ENCODE data around the gene SLC44A4.
"Not testable (repeated sequence)": the region's sequence is repeated elsewhere in the genome, so short reads cannot be mapped to it uniquely, and the experiment has no call there.

SLC44A4 gene

DNA sequence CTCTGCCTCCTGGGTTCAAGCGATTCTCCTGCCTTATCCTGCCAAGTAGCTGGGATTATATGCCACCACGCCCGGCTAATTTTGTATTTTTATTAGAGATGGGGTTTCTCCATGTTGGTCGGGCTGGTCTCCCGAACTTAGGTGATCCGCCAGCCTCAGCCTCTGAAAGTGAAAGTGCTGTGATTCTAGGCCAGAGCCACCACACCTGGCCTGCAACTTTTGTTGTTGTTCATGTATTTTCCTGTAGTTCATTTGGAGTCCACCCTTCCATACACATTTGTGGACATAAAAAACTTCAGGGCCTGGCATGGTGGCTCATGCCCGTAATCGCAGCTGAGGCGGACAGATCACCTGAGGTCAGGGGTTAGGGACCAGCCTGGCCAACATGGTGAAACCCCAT lies 36.7 kb downstream of the SLC44A4 start:
- H3K36me3 ChIP-seq (ENCODE audit: control insufficient read depth in 2 of 2, insufficient read depth in 1 of 2, low read length in 2 of 2), result peaks cover 40 to 41% of the 10 kb centered on the region in 2 experiments
- H3K4me3 ChIP-seq (ENCODE audit: low read depth, low read length), result no peak overlapping the region
- TF ChIP-seq ZNF521 (tag by site-specific recombination; IDR thresholded peaks at IDR 0.05), result no peak
- no peak for TF ChIP-seq ZNF184 (tag by site-specific recombination; IDR thresholded peaks at IDR 0.05)
- TF ChIP-seq, protein P1, sequence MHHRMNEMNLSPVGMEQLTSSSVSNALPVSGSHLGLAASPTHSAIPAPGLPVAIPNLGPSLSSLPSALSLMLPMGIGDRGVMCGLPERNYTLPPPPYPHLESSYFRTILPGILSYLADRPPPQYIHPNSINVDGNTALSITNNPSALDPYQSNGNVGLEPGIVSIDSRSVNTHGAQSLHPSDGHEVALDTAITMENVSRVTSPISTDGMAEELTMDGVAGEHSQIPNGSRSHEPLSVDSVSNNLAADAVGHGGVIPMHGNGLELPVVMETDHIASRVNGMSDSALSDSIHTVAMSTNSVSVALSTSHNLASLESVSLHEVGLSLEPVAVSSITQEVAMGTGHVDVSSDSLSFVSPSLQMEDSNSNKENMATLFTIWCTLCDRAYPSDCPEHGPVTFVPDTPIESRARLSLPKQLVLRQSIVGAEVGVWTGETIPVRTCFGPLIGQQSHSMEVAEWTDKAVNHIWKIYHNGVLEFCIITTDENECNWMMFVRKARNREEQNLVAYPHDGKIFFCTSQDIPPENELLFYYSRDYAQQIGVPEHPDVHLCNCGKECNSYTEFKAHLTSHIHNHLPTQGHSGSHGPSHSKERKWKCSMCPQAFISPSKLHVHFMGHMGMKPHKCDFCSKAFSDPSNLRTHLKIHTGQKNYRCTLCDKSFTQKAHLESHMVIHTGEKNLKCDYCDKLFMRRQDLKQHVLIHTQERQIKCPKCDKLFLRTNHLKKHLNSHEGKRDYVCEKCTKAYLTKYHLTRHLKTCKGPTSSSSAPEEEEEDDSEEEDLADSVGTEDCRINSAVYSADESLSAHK (tag by site-specific recombination; IDR thresholded peaks at IDR 0.05), result no peak
- TF ChIP-seq ZNF10 (tag by site-specific recombination; IDR thresholded peaks at IDR 0.05), result no peak
- no peak for TF ChIP-seq ZNF670 (tag by site-specific recombination; IDR thresholded peaks at IDR 0.05; ENCODE audit: low read depth)
- TF ChIP-seq, protein P2, sequence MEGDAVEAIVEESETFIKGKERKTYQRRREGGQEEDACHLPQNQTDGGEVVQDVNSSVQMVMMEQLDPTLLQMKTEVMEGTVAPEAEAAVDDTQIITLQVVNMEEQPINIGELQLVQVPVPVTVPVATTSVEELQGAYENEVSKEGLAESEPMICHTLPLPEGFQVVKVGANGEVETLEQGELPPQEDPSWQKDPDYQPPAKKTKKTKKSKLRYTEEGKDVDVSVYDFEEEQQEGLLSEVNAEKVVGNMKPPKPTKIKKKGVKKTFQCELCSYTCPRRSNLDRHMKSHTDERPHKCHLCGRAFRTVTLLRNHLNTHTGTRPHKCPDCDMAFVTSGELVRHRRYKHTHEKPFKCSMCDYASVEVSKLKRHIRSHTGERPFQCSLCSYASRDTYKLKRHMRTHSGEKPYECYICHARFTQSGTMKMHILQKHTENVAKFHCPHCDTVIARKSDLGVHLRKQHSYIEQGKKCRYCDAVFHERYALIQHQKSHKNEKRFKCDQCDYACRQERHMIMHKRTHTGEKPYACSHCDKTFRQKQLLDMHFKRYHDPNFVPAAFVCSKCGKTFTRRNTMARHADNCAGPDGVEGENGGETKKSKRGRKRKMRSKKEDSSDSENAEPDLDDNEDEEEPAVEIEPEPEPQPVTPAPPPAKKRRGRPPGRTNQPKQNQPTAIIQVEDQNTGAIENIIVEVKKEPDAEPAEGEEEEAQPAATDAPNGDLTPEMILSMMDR (tag by site-specific recombination; IDR thresholded peaks at IDR 0.05), result no peak
- no peak for TF ChIP-seq ZNF132 (tag by site-specific recombination; IDR thresholded peaks at IDR 0.05; ENCODE audit: borderline replicate concordance)
- TF ChIP-seq ZNF155 (tag by site-specific recombination; IDR thresholded peaks at IDR 0.05), result no peak
- TF ChIP-seq, protein P3, sequence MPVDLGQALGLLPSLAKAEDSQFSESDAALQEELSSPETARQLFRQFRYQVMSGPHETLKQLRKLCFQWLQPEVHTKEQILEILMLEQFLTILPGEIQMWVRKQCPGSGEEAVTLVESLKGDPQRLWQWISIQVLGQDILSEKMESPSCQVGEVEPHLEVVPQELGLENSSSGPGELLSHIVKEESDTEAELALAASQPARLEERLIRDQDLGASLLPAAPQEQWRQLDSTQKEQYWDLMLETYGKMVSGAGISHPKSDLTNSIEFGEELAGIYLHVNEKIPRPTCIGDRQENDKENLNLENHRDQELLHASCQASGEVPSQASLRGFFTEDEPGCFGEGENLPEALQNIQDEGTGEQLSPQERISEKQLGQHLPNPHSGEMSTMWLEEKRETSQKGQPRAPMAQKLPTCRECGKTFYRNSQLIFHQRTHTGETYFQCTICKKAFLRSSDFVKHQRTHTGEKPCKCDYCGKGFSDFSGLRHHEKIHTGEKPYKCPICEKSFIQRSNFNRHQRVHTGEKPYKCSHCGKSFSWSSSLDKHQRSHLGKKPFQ (tag by site-specific recombination; IDR thresholded peaks at IDR 0.05), result no peak
- CTCF ChIA-PET, result interaction anchor here (0.6 kb wide), 1 partner anchor 107 kb away, joined by 4 read pairs; no protein-coding TSS in a partner anchor
- H3K27ac ChIP-seq (ENCODE audit: extremely low read depth, low read depth, low read length), result no peak overlapping the region
- POLR2A ChIA-PET, result interaction anchor here (1.4 to 12.5 kb wide), 3 partner anchors 11 to 21 kb away, joined by 4 to 125 read pairs (median 13); partner anchors contain the start of gene NEU1
- H3K9me3 ChIP-seq (ENCODE audit: control insufficient read depth, insufficient read depth, low read depth, low read length), result no peaks in the 10 kb centered on the region
- peaks cover 1% of the 10 kb centered on the region; the same call in 1 of the 2 replicates for H3K4me1 ChIP-seq (ENCODE audit: control insufficient read depth, insufficient read depth, low read length)

DNA sequence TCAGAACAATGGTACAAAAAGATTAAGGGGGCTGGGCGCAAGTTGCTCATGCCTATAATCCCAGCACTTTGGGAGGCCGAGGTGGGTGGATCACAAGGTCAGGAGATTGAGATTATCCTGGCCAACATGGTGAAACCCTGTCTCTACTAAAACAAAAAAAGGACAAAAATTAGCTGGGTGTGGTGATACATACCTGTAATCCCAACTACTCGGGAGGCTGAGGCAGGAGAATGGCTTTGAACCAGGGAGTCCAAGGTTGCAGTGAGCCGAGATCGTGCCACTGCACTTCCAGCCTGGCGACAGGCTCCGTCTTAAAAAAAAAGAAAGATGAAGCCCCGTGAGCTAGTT lies 39.0 kb downstream of the SLC44A4 start:
- ChIA-PET POLR2A (interaction anchor here (0.5 to 12.5 kb wide), 9 partner anchors 13 to 1778 kb away, joined by 3 to 125 read pairs (median 4); partner anchors contain the start of genes DXO, HSPA1B, NEU1 and POLR1H), CTCF (interaction anchor here (0.7 to 1.4 kb wide), 4 partner anchors 24 to 133 kb away, joined by 3 read pairs; a partner anchor contains a TSS)
- not testable (repeated sequence) for H3K4me3 ChIP-seq (ENCODE audit: low read depth, low read length); H3K27ac ChIP-seq (ENCODE audit: extremely low read depth, low read depth, low read length); H3K9me3 ChIP-seq (ENCODE audit: control insufficient read depth, insufficient read depth, low read depth, low read length); H3K4me1 ChIP-seq (ENCODE audit: control insufficient read depth, insufficient read depth, low read length)
- H3K36me3 ChIP-seq (ENCODE audit: control insufficient read depth in 2 of 2, insufficient read depth in 1 of 2, low read length in 2 of 2), result peaks cover 47 to 52% of the 10 kb centered on the region in 2 experiments

DNA sequence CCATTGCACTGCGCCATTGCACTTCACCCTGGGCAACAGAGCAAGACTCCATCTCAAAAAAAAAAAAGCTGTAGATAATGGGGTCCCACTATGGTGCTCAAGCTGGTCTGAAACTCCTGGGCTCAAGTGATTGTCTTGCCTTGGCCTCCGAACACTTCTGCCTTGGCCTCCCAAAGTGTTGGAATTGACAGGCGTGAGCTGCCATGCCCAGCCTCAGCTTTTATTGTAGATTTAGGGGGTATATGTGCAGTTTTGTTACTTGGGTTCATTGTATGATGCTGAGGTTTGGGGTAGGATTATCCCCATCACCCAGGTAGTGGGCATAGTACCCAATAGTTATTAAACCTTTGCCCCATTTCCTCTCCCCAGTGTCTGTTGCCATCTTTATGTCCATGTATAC lies 39.8 kb downstream of the SLC44A4 start:
- no peak overlapping the region for H3K27ac ChIP-seq (ENCODE audit: extremely low read depth, low read depth, low read length)
- ChIA-PET CTCF (interaction anchor here (0.6 to 1.5 kb wide), 7 partner anchors 32 to 133 kb away, joined by 3 to 10 read pairs (median 4); partner anchors contain the start of genes LSM2 and VARS1), POLR2A (interaction anchor here (1.3 to 12.5 kb wide), 6 partner anchors 12 to 133 kb away, joined by 3 to 125 read pairs (median 8); partner anchors contain the start of genes DXO, HSPA1A, HSPA1B and HSPA1L)
- H3K4me1 ChIP-seq (ENCODE audit: control insufficient read depth, insufficient read depth, low read length), result peaks cover 9% of the 10 kb centered on the region
- H3K9me3 ChIP-seq (ENCODE audit: control insufficient read depth, insufficient read depth, low read depth, low read length), result no peaks in the 10 kb centered on the region
- H3K36me3 ChIP-seq (ENCODE audit: control insufficient read depth in 2 of 2, insufficient read depth in 1 of 2, low read length in 2 of 2), result peaks cover 47 to 52% of the 10 kb centered on the region in 2 experiments
- TF ChIP-seq ZNF121 (tag by site-specific recombination; IDR thresholded peaks at IDR 0.05), result 0 out of 2 replicates have a peak, but pooled peaks have one; percentile 17
- no peak for TF ChIP-seq ZNF202 (tag by site-specific recombination; IDR thresholded peaks at IDR 0.05; ENCODE audit: borderline replicate concordance)
- H3K4me3 ChIP-seq (ENCODE audit: low read depth, low read length), result no peak overlapping the region

DNA sequence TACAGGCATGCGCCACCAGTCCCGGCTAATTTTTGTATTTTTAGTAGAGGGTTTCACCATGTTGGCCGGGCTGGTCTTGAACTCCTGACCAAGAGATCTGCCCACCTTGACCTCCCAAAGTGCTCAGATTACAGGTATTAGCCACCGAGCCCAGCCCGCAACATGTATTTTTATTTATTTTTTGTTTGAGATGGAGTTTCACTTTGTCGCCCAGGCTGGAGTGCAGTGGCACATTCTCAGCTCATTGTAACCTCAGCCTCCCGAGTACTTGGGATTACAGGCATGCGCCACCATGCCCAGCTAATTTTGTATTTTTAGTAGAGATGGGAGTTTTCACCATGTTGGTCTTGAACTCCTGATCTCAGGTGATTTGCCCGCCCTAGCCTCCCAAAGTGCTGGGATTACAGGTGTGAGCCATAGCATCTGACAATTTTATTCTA lies 40.7 kb downstream of the SLC44A4 start:
- not testable (repeated sequence) for H3K4me3 ChIP-seq (ENCODE audit: low read depth, low read length); H3K4me1 ChIP-seq (ENCODE audit: control insufficient read depth, insufficient read depth, low read length); H3K27ac ChIP-seq (ENCODE audit: extremely low read depth, low read depth, low read length); H3K9me3 ChIP-seq (ENCODE audit: control insufficient read depth, insufficient read depth, low read depth, low read length)
- H3K36me3 ChIP-seq (ENCODE audit: control insufficient read depth in 2 of 2, insufficient read depth in 1 of 2, low read length in 2 of 2), result peaks cover 47 to 52% of the 10 kb centered on the region in 2 experiments
- POLR2A ChIA-PET, result interaction anchor here (0.5 to 12.5 kb wide), 5 partner anchors 11 to 31 kb away, joined by 4 to 125 read pairs (median 10); partner anchors contain the start of genes HSPA1A, HSPA1B, HSPA1L and LSM2
- CTCF ChIA-PET, result interaction anchor here (0.6 to 1.5 kb wide), 4 partner anchors 15 to 69 kb away, joined by 3 to 10 read pairs (median 5); partner anchors contain the start of genes LSM2 and VARS1
